Activated CD4-positive, alpha-beta T cell treated with anti-CD3 and anti-CD28 coated beads, Interleukin-2, amount 50 U/mL, for 1 hour (primary cell): ENCODE results near the gene NAALADL2.

Experiments
- DNase-seq: peaks from one replicate; pipeline ENCODE4 v3.0.0-alpha.2; 2020

The NAALADL2 gene

GRCh38 chr3:175619369-175619768 lies 760.2 kb downstream of the NAALADL2 start:
- DNase-seq: no peak

GRCh38 chr3:175620093-175620492 lies 761.0 kb downstream of the NAALADL2 start:
- no peak for DNase-seq

- no peak for DNase-seq
Measured at GRCh38 chr3:175620532-175620931, 761.4 kb downstream of the NAALADL2 start.

GRCh38 chr3:175640958-175641357 lies 781.8 kb downstream of the NAALADL2 start:
- no peak for DNase-seq

GRCh38 chr3:175646865-175647264 lies 787.7 kb downstream of the NAALADL2 start:
- DNase-seq: no peak

- DNase-seq: no peak
Measured at GRCh38 chr3:175648899-175649298, 789.8 kb downstream of the NAALADL2 start.

- no peak for DNase-seq
Measured at GRCh38 chr3:175651716-175652115, 792.6 kb downstream of the NAALADL2 start.

GRCh38 chr3:175655351-175655750 lies 796.2 kb downstream of the NAALADL2 start:
- DNase-seq: no peak

GRCh38 chr3:175656461-175656860 lies 797.3 kb downstream of the NAALADL2 start:
- no peak for DNase-seq

GRCh38 chr3:175659670-175660350 lies 800.7 kb downstream of the NAALADL2 start:
- no peak for DNase-seq

- DNase-seq: no peak
Measured at GRCh38 chr3:175662815-175663214, 803.7 kb downstream of the NAALADL2 start.

GRCh38 chr3:175664911-175665310 lies 805.8 kb downstream of the NAALADL2 start:
- no peak for DNase-seq

GRCh38 chr3:175668300-175668699 lies 809.2 kb downstream of the NAALADL2 start:
- DNase-seq: no peak

- no peak for DNase-seq
Measured at GRCh38 chr3:175670557-175670956, 811.4 kb downstream of the NAALADL2 start.

- no peak for DNase-seq
Measured at GRCh38 chr3:175672119-175672689, 813.1 kb downstream of the NAALADL2 start.

- no peak for DNase-seq
Measured at GRCh38 chr3:175679568-175679967, 820.4 kb downstream of the NAALADL2 start.

- DNase-seq: no peak
Measured at GRCh38 chr3:175692256-175692655, 833.1 kb downstream of the NAALADL2 start.

- DNase-seq: no peak
Measured at GRCh38 chr3:175695251-175695650, 836.1 kb downstream of the NAALADL2 start.

GRCh38 chr3:175702956-175703355 lies 843.8 kb downstream of the NAALADL2 start:
- DNase-seq: no peak

GRCh38 chr3:175704366-175705055 lies 845.4 kb downstream of the NAALADL2 start:
- no peak for DNase-seq

GRCh38 chr3:175713268-175713667 lies 854.1 kb downstream of the NAALADL2 start:
- no peak for DNase-seq

- no peak for DNase-seq
Measured at GRCh38 chr3:175716446-175716845, 857.3 kb downstream of the NAALADL2 start.

- DNase-seq: no peak
Measured at GRCh38 chr3:175726228-175726627, 867.1 kb downstream of the NAALADL2 start.

- DNase-seq: no peak
Measured at GRCh38 chr3:175728566-175728965, 869.4 kb downstream of the NAALADL2 start.
